AG04450 (cell line): ENCODE measurements around the gene PRKAA1. TPM values are rescaled to one million over a fixed set of nuclear protein-coding genes. Genes with fewer than 3 reads are reported as not detected.

Source experiments
- CTCF ChIA-PET: fragments of 300-600, 350-600 bp; formaldehyde crosslinking; extraction: SDS; loops from one replicate; lab custom pipeline; 2022; ENCODE audit warnings: antibody characterized with exemption, inconsistent platforms; lab: Charles Lee
- POLR2A ChIA-PET: fragments of 350-600 bp; formaldehyde crosslinking; extraction: SDS; loops from one replicate; lab custom pipeline; 2021; ENCODE audit warnings: antibody characterized with exemption, inconsistent platforms; lab: Yijun Ruan, JAX
- DNase-seq: peaks from one replicate; pipeline ENCODE4 v3.0.0-alpha.2; 2011; ENCODE audit warnings: low read depth, low spot score
- H3K27ac ChIP-seq: one replicate; pipeline ENCODE4 v1.5.1; 2012; ENCODE audit warnings: low read depth, low read length, control low read depth
- H3K27me3 ChIP-seq: one replicate; pipeline ENCODE4 v1.6.0; 2012; ENCODE audit warnings: low read length; ENCODE audit not compliant: control insufficient read depth, insufficient read depth
- H3K4me3 ChIP-seq: 2 replicates; pipeline ENCODE4 v1.5.1; 2011; ENCODE audit warnings: mild to moderate bottlenecking, low read depth, low read length, control low read depth
- H3K9me3 ChIP-seq: 2 replicates; pipeline ENCODE4 v1.5.1; 2012; ENCODE audit warnings: low read length; ENCODE audit not compliant: control insufficient read depth, insufficient read depth
- polyA plus RNA-seq: library from polyadenylated mRNA; depleted of rRNA; stranded (reverse); fragments of >200 nt; gene quantifications from 2 replicates; pipeline ENCODE4 v1.2.3, GENCODE V29; 2011
- TF ChIP-seq, protein P1 (sequence below): IDR thresholded peaks from 2 replicates; pipeline ENCODE4 v1.5.1; 2011; ENCODE audit warnings: low read depth, low read length, control low read depth, inconsistent platforms

PRKAA1 gene
- polyA plus RNA-seq, 1 experiment = 107 TPM

DNA sequence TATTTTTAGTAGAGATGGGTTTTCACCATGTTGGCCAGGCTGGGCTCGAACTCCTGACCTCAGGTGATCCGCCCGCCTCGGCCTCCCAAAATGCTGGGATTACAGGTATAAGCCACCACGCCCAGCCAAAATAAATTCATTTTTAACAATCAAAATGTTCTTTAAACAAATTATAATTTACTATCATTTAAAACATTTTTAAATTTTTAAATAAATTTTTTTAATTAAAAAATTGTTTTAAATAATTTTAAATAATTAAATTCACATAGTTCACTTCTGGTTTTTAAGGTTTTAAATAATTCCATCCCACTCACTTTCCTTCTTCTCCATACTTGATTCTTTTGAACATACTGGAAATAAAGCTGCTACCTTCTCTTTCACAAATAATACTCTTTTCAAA, 27.4 kb downstream of the PRKAA1 start:
- Histone ChIP-seq H3K9me3 (no peaks in the 10 kb centered on the region), H3K27me3 (no peaks in the 10 kb centered on the region), H3K27ac (no peak overlapping the region), H3K4me3 (no peak overlapping the region)
- no peak for DNase-seq
- CTCF ChIA-PET = no interaction called here
- POLR2A ChIA-PET = interaction anchor here (0.7 kb wide), 1 partner anchor 100 kb away, joined by 12 read pairs; no protein-coding TSS in a partner anchor
- TF ChIP-seq, protein P1, sequence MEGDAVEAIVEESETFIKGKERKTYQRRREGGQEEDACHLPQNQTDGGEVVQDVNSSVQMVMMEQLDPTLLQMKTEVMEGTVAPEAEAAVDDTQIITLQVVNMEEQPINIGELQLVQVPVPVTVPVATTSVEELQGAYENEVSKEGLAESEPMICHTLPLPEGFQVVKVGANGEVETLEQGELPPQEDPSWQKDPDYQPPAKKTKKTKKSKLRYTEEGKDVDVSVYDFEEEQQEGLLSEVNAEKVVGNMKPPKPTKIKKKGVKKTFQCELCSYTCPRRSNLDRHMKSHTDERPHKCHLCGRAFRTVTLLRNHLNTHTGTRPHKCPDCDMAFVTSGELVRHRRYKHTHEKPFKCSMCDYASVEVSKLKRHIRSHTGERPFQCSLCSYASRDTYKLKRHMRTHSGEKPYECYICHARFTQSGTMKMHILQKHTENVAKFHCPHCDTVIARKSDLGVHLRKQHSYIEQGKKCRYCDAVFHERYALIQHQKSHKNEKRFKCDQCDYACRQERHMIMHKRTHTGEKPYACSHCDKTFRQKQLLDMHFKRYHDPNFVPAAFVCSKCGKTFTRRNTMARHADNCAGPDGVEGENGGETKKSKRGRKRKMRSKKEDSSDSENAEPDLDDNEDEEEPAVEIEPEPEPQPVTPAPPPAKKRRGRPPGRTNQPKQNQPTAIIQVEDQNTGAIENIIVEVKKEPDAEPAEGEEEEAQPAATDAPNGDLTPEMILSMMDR = no peak

DNA sequence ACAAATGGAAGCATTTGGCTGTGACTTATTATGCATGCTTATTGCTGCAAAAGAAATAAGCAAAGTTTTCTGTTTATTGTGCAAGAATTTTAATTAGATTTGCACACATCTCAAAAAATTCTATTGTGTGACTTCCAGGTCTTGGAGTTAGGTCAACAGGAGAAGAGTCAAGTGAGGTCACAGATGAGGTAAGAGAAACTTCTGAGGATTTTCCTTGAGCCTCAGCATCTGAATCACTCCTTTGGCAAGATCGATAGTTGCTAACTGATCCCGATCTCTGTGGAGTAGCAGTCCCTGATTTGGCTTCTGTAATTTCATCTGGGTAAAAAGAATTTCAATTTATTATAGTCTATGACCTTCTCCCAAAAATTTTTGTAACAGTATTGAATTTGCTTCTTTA, 35.5 kb downstream of the PRKAA1 start:
- H3K27ac ChIP-seq = no peak overlapping the region
- no peak overlapping the region for H3K4me3 ChIP-seq
- no peak for DNase-seq
- ChIA-PET CTCF (no interaction called here), POLR2A (no interaction called here)
- H3K27me3 ChIP-seq = no peaks in the 10 kb centered on the region
- TF ChIP-seq, protein P1 = no peak
- H3K9me3 ChIP-seq = no peaks in the 10 kb centered on the region

GRCh38 chr5:40757400-40757799, 40.8 kb downstream of the PRKAA1 start:
- Histone ChIP-seq H3K27me3 (no peaks in the 10 kb centered on the region), H3K27ac (no peak overlapping the region), H3K9me3 (no peaks in the 10 kb centered on the region; the same call in 1 of the 2 replicates), H3K4me3 (no peak overlapping the region)
- POLR2A ChIA-PET = no interaction called here
- TF ChIP-seq, protein P1 = no peak
- CTCF ChIA-PET = interaction anchor here (0.7 to 1.1 kb wide), 2 partner anchors 18 to 136 kb away, joined by 3 to 4 read pairs; no protein-coding TSS in a partner anchor
- no peak for DNase-seq

DNA sequence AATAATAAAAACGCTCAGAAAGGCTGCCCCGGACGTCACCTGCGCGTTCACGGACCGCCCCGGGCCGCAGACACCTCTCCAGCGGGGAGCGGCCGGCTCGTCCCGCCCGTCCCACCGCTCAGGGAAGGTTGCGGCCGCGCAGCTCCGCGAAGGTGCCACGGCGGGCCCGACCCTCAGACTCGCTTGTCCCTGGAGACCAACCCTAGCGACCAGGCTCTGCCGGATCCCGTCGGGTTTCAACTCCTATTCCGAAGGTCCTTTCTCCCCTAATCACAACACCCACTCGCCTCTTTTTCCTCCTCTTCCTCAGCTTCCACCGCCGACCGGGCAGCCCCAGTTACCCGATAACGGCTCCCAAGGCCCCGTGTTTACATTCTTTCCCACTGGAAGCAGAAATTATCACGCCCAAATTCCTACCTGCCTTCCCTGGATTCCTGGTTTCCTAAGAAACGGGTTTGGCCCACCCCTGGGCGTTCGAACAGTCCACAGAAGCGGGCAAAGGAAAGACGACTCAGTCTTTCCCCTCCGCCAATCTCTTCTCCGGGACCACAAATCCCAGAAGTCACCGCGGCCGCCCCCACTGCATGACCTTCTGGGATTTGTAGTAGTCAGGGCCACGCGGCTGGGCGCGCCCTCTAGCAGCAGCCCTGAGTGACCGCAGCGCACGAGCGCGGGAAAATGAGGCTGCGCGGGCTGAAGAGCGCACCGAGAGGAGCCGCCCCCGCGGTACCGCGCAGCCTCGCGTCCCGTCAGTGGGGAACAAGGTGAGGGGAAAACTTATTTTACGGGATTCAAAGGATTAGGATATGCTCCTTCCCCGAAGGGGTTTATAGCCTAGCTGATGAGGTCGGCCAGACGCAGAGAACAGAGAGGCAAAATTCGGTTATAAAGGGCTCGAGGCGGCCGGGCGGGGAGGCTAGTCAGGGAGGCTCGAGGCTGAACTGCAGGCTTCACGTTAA, 42.5 kb downstream of the PRKAA1 start, which contains the start of gene TTC33:
Gene TTC33 (minus strand): TSS at position 555 of the 959 bp plus-strand sequence. CDS start 8,943 bp downstream, outside the sequence.
- ChIA-PET POLR2A (interaction anchor here (0.5 kb wide), 1 partner anchor 79 kb away, joined by 3 read pairs; the partner anchor contains the start of gene RPL37), CTCF (interaction anchor here (0.9 to 1.1 kb wide), 2 partner anchors 9 to 19 kb away, joined by 3 to 4 read pairs; no protein-coding TSS in a partner anchor)
- TF ChIP-seq, protein P1 = peak; percentile 62
- Histone ChIP-seq H3K9me3 (no peaks in the 10 kb centered on the region; the same call in 1 of the 2 replicates), H3K27ac (peak within 1 kb of the TSS; percentile 69), H3K4me3 (peak within 1 kb of the TSS; percentile 85), H3K27me3 (no peaks in the 10 kb centered on the region)
- DNase-seq = peak; percentile 88
